HepG2 (cell line): ENCODE measurements around the gene PTPRM. TPM values are rescaled to one million over a fixed set of nuclear protein-coding genes. Genes with fewer than 3 reads are reported as not detected.
A peak's percentile ranks its signal among the peaks of the same experiment; 100 is the strongest.

ENCODE experiments used
- ATAC-seq: fragments of 200-7000 bp; cut with Tn5 transposase; 3 replicates; pipeline ENCODE4 v1.9.1; 2020; ENCODE audit warnings: mild to moderate bottlenecking, moderate library complexity
- BruUV-seq: library from RNA; stranded (reverse); fragments of 400-500 nt; replicated peaks from 2 replicates; lab custom pipeline; 2021; lab: Mats Ljungman, UMichigan
- CTCF ChIA-PET: fragments of 300-600 bp; formaldehyde crosslinking; extraction: SDS; loops from one replicate; lab custom pipeline; 2021; ENCODE audit warnings: low total read pairs, inconsistent platforms, low intra/inter-chr PET ratio; lab: Yijun Ruan, JAX
- POLR2A ChIA-PET: fragments of 350-600 bp; sonication (Branson Sonifier 250); formaldehyde crosslinking; loops from one replicate; lab custom pipeline; 2020; ENCODE audit warnings: antibody characterized with exemption, inconsistent platforms; lab: Yijun Ruan, JAX
- DNase-seq: peaks from one replicate; pipeline ENCODE4 v3.0.0-alpha.2; 2015; ENCODE audit warnings: low spot score
- FAIRE-seq: peaks from 3 replicates; lab custom pipeline; 2011; peaks lifted over from hg19 to GRCh38; lab: Jason Lieb, UNC
- H2AFZ ChIP-seq: one replicate; pipeline ENCODE4 v1.6.1; 2011; ENCODE audit warnings: low read length, inconsistent platforms
- H3K27ac ChIP-seq: fragments of 300-600 bp; 3 replicates; pipeline ENCODE4 v1.8.0; 2011; ENCODE audit warnings: mixed run types, mild to moderate bottlenecking, mixed read lengths, low read length, inconsistent platforms; ENCODE audit not compliant: insufficient read depth; ENCODE audit errors: extremely low read length
- H3K27me3 ChIP-seq, 2 experiments: fragments of 200-600 bp in 1 of 2; 2 replicates in 1 of 2; 3 replicates in 1 of 2; pipeline versions ENCODE4 v1.6.0 to v1.8.0; 2011; ENCODE audit warnings: low read length in 2 of 2, mild to moderate bottlenecking in 2 of 2, moderate library complexity in 2 of 2, inconsistent platforms in 1 of 2; ENCODE audit not compliant: insufficient read depth in 2 of 2, control insufficient read depth in 1 of 2
- H3K36me3 ChIP-seq, 2 experiments: fragments of 200-600 bp in 1 of 2; replicated peaks in 1 of 2; 2 replicates in 1 of 2; 3 replicates in 1 of 2; pipeline versions ENCODE4 v1.5.1 to v1.8.0; 2011; ENCODE audit warnings: low read length in 2 of 2, inconsistent platforms in 1 of 2; ENCODE audit not compliant: insufficient read depth in 2 of 2, control insufficient read depth in 1 of 2
- H3K4me1 ChIP-seq: 2 replicates; pipeline ENCODE4 v1.5.1; 2012; ENCODE audit warnings: low read length, inconsistent platforms; ENCODE audit not compliant: insufficient read depth
- H3K4me2 ChIP-seq: 2 replicates; pipeline ENCODE4 v1.6.0; 2011; ENCODE audit warnings: low read depth, low read length, inconsistent platforms
- H3K4me3 ChIP-seq, 3 experiments: fragments of 200-600 bp in 1 of 3; sonication (generic), shearing (Covaris generic) in 1 of 3; replicated peaks in 1 of 3; 2 replicates each; pipeline ENCODE4 v1.5.1; 2011 to 2016; ENCODE audit warnings: low read length in 3 of 3, inconsistent platforms in 2 of 3, low read depth in 2 of 3, mild to moderate bottlenecking in 2 of 3, control low read depth in 1 of 3, mixed read lengths in 1 of 3; ENCODE audit not compliant: insufficient read depth in 1 of 3
- H3K79me2 ChIP-seq: one replicate; pipeline ENCODE4 v1.6.1; 2011; ENCODE audit warnings: low read length, inconsistent platforms; ENCODE audit not compliant: insufficient read depth
- H3K9ac ChIP-seq: 2 replicates; pipeline ENCODE4 v1.6.0; 2011; ENCODE audit warnings: mild to moderate bottlenecking, low read depth, low read length, inconsistent platforms; ENCODE audit not compliant: insufficient read depth
- H3K9me3 ChIP-seq: 2 replicates; pipeline ENCODE4 v1.5.1; 2012; ENCODE audit warnings: mild to moderate bottlenecking, low read length
- H4K20me1 ChIP-seq: 2 replicates; pipeline ENCODE4 v1.6.0; 2011; ENCODE audit warnings: inconsistent platforms, mild to moderate bottlenecking, low read length, moderate library complexity; ENCODE audit not compliant: insufficient read depth
- EHMT2 ChIP-seq: fragments of 200-600 bp; sonication (generic); IDR thresholded peaks from 2 replicates; pipeline ENCODE4 v1.7.0; 2017; ENCODE audit warnings: antibody characterized with exemption, low read depth, low read length, borderline replicate concordance
- FOXM1 ChIP-seq: sonication (generic); formaldehyde crosslinking; IDR thresholded peaks from 2 replicates; pipeline ENCODE4 v1.5.0; 2020; ENCODE audit warnings: missing genetic modification reagents
- GATA4 ChIP-seq: sonication (generic); IDR thresholded peaks from 2 replicates; pipeline ENCODE4 v1.6.1; 2016; ENCODE audit warnings: antibody characterized with exemption, low read depth, borderline replicate concordance
- GLI4 ChIP-seq: sonication (generic); formaldehyde crosslinking; IDR thresholded peaks from 2 replicates; pipeline ENCODE4 v1.5.1; 2020; ENCODE audit warnings: missing genetic modification reagents, mild to moderate bottlenecking, moderate library complexity, borderline replicate concordance
- HNRNPH1 ChIP-seq: fragments of 200-400 bp; formaldehyde crosslinking; optimal IDR thresholded peaks from 2 replicates; pipeline ENCODE3; 2017; ENCODE audit warnings: mild to moderate bottlenecking, low read depth, low read length
- MTA3 ChIP-seq: sonication (generic); formaldehyde crosslinking; IDR thresholded peaks from 2 replicates; pipeline ENCODE4 v1.4.0; 2020; ENCODE audit warnings: missing genetic modification reagents
- NFKB2 ChIP-seq: sonication (generic); formaldehyde crosslinking; IDR thresholded peaks from 2 replicates; pipeline ENCODE4 v1.4.0; 2020; ENCODE audit warnings: missing genetic modification reagents, borderline replicate concordance
- SMARCC2 ChIP-seq: fragments of 450-650 bp; IDR thresholded peaks from 2 replicates; pipeline ENCODE4 v1.6.1; 2017; ENCODE audit warnings: antibody characterized with exemption, mild to moderate bottlenecking
- TEAD3 ChIP-seq: optimal IDR thresholded peaks from 2 replicates; pipeline ENCODE3; 2016; ENCODE audit warnings: borderline replicate concordance
- XRCC5 ChIP-seq: fragments of 200-400 bp; formaldehyde crosslinking; optimal IDR thresholded peaks from 2 replicates; pipeline ENCODE3; 2017; ENCODE audit warnings: mild to moderate bottlenecking, low read length
- ZBTB1 ChIP-seq: sonication (generic); formaldehyde crosslinking; IDR thresholded peaks from 2 replicates; pipeline ENCODE4 v1.4.0; 2020; ENCODE audit warnings: missing genetic modification reagents, borderline replicate concordance
- ZBTB21 ChIP-seq: sonication (generic); formaldehyde crosslinking; IDR thresholded peaks from 2 replicates; pipeline ENCODE4 v1.4.0; 2020; ENCODE audit warnings: missing genetic modification reagents
- ZFAT ChIP-seq: sonication (generic); formaldehyde crosslinking; conservative IDR thresholded peaks from 2 replicates; pipeline ENCODE4 v1.8.1; 2023; ENCODE audit warnings: missing genetic modification reagents, inconsistent platforms
- ZFP90 ChIP-seq: sonication (generic); formaldehyde crosslinking; IDR thresholded peaks from 2 replicates; pipeline ENCODE4 v1.8.0; 2022; ENCODE audit warnings: missing genetic modification reagents, mild to moderate bottlenecking, inconsistent platforms, borderline replicate concordance
- ZNF235 ChIP-seq: sonication (generic); formaldehyde crosslinking; IDR thresholded peaks from 2 replicates; pipeline ENCODE4 v1.8.1; 2023; ENCODE audit warnings: mild to moderate bottlenecking, missing genetic modification reagents, borderline replicate concordance
- ZNF496 ChIP-seq: sonication (generic); formaldehyde crosslinking; IDR thresholded peaks from 2 replicates; pipeline ENCODE4 v1.8.1; 2023; ENCODE audit warnings: mild to moderate bottlenecking, moderate library complexity, missing genetic modification reagents; ENCODE audit not compliant: insufficient replicate concordance
- ZNF75D ChIP-seq: sonication (generic); formaldehyde crosslinking; IDR thresholded peaks from 2 replicates; pipeline ENCODE4 v1.8.1; 2023; ENCODE audit warnings: missing genetic modification reagents, mild to moderate bottlenecking, borderline replicate concordance
- WGBS: methylation state at CpG from one replicate; pipeline ENCODE4 v1.1.6; 2017; ENCODE audit warnings: low lambda C conversion rate; 5-methylcytosine and 5-hydroxymethylcytosine counted together
- in situ Hi-C: cut with HindIII; loops from 2 replicates; pipeline ENCODE4 v1.10.0; 2017; ENCODE audit warnings: low pct_unique_long_range_greater_than_20kb; ENCODE audit not compliant: extremely low pct_ligation_motif_present
- intact Hi-C: fragments of 100-400 bp; cut with micrococcal nuclease; formaldehyde crosslinking; loops from one replicate; pipeline ENCODE4 v1.10.0; 2022; ENCODE audit not compliant: unreplicated experiment
- polyA plus RNA-seq, 8 experiments: library from polyadenylated mRNA; depleted of rRNA in 3 of 8; stranded (reverse) in 7 of 8; unstranded in 1 of 8; fragments of >200 nt; fragmentation: Illumina TruSeq in 4 of 8; extraction: Trizol in 4 of 8; gene quantifications; 2 replicates each; pipeline versions ENCODE4 v1.2.1 to v1.2.3, GENCODE V29; 2011 to 2016; ENCODE audit warnings: low read depth in 4 of 8, missing spikeins in 1 of 8, mixed read lengths in 1 of 8; ENCODE audit not compliant: insufficient read depth in 1 of 8
- total RNA-seq, 5 experiments: library from RNA; depleted of rRNA; stranded (reverse); fragments of >200 nt; fragmentation: Illumina TruSeq; extraction: Trizol; gene quantifications; 2 replicates each; pipeline ENCODE4 v1.2.3, GENCODE V29; 2016; ENCODE audit warnings: low read depth in 1 of 5
- TF ChIP-seq, protein P1 (sequence below): sonication (generic); formaldehyde crosslinking; IDR thresholded peaks from 2 replicates; pipeline ENCODE4 v1.4.0; 2020; ENCODE audit warnings: missing genetic modification reagents
- TF ChIP-seq, protein P2 (sequence below): IDR thresholded peaks from 2 replicates; pipeline ENCODE4 v1.6.1; 2012; ENCODE audit warnings: low read length, improper control_type of control experiment
- TF ChIP-seq, protein P3 (sequence below): sonication (generic); formaldehyde crosslinking; IDR thresholded peaks from 2 replicates; pipeline ENCODE4 v1.9.0; 2021; ENCODE audit warnings: missing genetic modification reagents, borderline replicate concordance

Gene PTPRM
- total and polyA plus RNA-seq, 2 of the 13 experiments (the other 11 are each of a cell fraction or from before 2014, with no cell fraction given): 12.6 to 108 TPM

DNA sequence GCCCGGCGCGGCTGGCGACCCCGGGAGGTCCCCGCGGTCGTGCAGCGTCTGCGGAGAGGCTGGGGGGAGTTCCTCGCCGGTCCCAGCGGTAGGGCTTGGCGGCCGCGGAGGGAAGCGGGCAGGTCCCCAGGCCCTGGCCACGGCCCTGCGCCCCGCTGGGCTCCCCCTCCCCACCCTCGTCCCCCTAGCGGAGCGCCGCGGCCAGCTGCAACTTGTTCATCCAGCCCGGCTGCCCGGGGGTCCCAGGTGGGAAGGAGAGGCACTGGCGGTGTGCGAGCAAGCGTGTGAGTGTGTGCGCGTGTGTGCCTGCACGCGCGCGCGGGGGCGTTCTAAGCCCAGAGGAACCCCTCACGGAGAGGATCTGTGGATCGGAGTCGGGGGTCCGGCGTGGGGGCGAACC is 1.3 kb downstream of the PTPRM start:
- CTCF ChIA-PET: no interaction called here
- intact Hi-C loops: loop anchor here (2.0 to 5.0 kb wide), 2 partner anchors 58 to 201 kb away; no protein-coding TSS in a partner anchor
- H3K9me3 ChIP-seq: no peaks in the 10 kb centered on the region
- peak overlapping the region; percentile 71 for H3K27ac ChIP-seq
- BruUV-seq: no TSS peak
- H4K20me1 ChIP-seq: no peaks in the 10 kb centered on the region
- H3K36me3 ChIP-seq: no peaks in the 10 kb centered on the region
- peak overlapping the region; percentile 76 for H3K4me2 ChIP-seq
- peaks cover 0 to 14% of the 10 kb centered on the region in 2 experiments; a peak in 2 of 5 replicates for H3K27me3 ChIP-seq
- POLR2A ChIA-PET: no interaction called here
- no peak overlapping the region for H2AFZ ChIP-seq
- peaks cover 37% of the 10 kb centered on the region for H3K4me1 ChIP-seq
- 0% methylated on average over 9 of the region's 44 CpGs for WGBS
- ATAC-seq (peak; percentile 73), DNase-seq (peak; percentile 33), FAIRE-seq (no peak)
- H3K79me2 ChIP-seq: peaks cover 42% of the 10 kb centered on the region
- in situ Hi-C loops: loop anchor here (5.0 kb wide), 2 partner anchors 189 to 296 kb away; no protein-coding TSS in a partner anchor
- peak overlapping the region; percentile 88 to 96 (median 92) for H3K4me3 ChIP-seq
- peak overlapping the region; percentile 78 for H3K9ac ChIP-seq
- TF ChIP-seq GATA4: no peak
- TF ChIP-seq ZNF496: no peak
- no peak for TF ChIP-seq SMARCC2
- TF ChIP-seq HNRNPH1: no peak
- no peak for TF ChIP-seq ZNF75D (CRISPR knock-in tag)
- no peak for TF ChIP-seq TEAD3
- TF ChIP-seq GLI4 (CRISPR knock-in tag): no peak
- no peak for TF ChIP-seq ZBTB21 (CRISPR knock-in tag)
- peak; percentile 69; the same call in 1 of the 2 replicates for TF ChIP-seq ZFP90 (CRISPR knock-in tag)
- no peak for TF ChIP-seq NFKB2 (CRISPR knock-in tag)
- no peak for TF ChIP-seq XRCC5
- no peak for TF ChIP-seq EHMT2
- TF ChIP-seq, protein P1, sequence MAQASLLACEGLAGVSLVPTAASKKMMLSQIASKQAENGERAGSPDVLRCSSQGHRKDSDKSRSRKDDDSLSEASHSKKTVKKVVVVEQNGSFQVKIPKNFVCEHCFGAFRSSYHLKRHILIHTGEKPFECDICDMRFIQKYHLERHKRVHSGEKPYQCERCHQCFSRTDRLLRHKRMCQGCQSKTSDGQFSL (CRISPR knock-in tag): peak; percentile 39; the same call in 1 of the 2 replicates
- no peak for TF ChIP-seq ZBTB1 (CRISPR knock-in tag)
- TF ChIP-seq ZNF235 (CRISPR knock-in tag): no peak
- TF ChIP-seq ZFAT (CRISPR knock-in tag): no peak
- TF ChIP-seq, protein P2, sequence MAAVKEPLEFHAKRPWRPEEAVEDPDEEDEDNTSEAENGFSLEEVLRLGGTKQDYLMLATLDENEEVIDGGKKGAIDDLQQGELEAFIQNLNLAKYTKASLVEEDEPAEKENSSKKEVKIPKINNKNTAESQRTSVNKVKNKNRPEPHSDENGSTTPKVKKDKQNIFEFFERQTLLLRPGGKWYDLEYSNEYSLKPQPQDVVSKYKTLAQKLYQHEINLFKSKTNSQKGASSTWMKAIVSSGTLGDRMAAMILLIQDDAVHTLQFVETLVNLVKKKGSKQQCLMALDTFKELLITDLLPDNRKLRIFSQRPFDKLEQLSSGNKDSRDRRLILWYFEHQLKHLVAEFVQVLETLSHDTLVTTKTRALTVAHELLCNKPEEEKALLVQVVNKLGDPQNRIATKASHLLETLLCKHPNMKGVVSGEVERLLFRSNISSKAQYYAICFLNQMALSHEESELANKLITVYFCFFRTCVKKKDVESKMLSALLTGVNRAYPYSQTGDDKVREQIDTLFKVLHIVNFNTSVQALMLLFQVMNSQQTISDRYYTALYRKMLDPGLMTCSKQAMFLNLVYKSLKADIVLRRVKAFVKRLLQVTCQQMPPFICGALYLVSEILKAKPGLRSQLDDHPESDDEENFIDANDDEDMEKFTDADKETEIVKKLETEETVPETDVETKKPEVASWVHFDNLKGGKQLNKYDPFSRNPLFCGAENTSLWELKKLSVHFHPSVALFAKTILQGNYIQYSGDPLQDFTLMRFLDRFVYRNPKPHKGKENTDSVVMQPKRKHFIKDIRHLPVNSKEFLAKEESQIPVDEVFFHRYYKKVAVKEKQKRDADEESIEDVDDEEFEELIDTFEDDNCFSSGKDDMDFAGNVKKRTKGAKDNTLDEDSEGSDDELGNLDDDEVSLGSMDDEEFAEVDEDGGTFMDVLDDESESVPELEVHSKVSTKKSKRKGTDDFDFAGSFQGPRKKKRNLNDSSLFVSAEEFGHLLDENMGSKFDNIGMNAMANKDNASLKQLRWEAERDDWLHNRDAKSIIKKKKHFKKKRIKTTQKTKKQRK: no peak
- TF ChIP-seq, protein P3, sequence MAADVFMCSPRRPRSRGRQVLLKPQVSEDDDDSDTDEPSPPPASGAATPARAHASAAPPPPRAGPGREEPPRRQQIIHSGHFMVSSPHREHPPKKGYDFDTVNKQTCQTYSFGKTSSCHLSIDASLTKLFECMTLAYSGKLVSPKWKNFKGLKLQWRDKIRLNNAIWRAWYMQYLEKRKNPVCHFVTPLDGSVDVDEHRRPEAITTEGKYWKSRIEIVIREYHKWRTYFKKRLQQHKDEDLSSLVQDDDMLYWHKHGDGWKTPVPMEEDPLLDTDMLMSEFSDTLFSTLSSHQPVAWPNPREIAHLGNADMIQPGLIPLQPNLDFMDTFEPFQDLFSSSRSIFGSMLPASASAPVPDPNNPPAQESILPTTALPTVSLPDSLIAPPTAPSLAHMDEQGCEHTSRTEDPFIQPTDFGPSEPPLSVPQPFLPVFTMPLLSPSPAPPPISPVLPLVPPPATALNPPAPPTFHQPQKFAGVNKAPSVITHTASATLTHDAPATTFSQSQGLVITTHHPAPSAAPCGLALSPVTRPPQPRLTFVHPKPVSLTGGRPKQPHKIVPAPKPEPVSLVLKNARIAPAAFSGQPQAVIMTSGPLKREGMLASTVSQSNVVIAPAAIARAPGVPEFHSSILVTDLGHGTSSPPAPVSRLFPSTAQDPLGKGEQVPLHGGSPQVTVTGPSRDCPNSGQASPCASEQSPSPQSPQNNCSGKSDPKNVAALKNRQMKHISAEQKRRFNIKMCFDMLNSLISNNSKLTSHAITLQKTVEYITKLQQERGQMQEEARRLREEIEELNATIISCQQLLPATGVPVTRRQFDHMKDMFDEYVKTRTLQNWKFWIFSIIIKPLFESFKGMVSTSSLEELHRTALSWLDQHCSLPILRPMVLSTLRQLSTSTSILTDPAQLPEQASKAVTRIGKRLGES (CRISPR knock-in tag): no peak
- no peak for TF ChIP-seq MTA3
- TF ChIP-seq FOXM1 (CRISPR knock-in tag): no peak
